ENCODE results near the gene PRPF4. TPM values are rescaled to one million over a fixed set of nuclear protein-coding genes. Genes with fewer than 3 reads are reported as not detected.
A peak's percentile ranks its signal among the peaks of the same experiment; 100 is the strongest.

Gene PRPF4
- total RNA-seq, 4 donors from 2014 or later: 5.9 to 30.2 (median 18.4) TPM

DNA sequence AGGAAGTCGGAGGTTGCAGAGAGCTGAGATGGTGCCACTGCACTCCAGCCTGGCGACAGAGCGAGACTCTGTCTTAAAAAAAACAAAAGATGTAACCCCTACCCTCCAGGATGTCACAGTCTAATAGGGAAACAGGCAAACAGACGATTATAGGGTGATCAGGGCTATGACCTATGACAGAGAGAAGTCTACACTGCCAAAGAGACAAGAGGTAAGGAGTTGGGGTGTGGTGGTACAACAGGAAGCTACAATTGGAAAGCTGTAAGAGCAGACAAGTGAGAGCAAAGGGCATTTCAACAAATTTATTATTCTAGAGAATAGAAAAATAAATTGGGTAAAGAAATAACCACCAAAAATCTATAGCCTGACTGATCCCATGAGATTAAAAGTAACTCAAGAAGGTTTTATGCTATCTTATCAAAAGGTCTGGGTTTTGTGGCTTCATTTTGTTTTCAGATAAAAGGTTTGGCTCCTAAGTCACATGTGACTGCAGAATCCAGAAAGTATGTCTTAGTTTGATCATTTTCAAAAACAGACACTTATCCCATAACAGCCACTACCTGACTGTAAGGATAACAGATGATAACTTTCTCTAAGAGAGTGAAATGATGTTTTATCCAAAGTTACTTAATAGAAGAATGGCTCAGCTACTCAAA is 7.4 kb upstream of the PRPF4 start:
- no peak for TF ChIP-seq CTCF (IDR thresholded peaks at IDR 0.05)
- no peaks in the 10 kb centered on the region for H3K27me3 ChIP-seq
- intact Hi-C loops (cut with DNase I; ENCODE audit: low total_unique reads): no loop called here

GRCh38 chr9:113269355-113269754 is 6.1 kb upstream of the PRPF4 start:
- TF ChIP-seq POLR2A (IDR thresholded peaks at IDR 0.05) (no peak), CTCF (IDR thresholded peaks at IDR 0.05) (no peak)
- no peaks in the 10 kb centered on the region for H3K36me3 ChIP-seq
- no peak overlapping the region for H3K27ac ChIP-seq
- H3K4me1 ChIP-seq: no peaks in the 10 kb centered on the region
- intact Hi-C loops (cut with DNase I; ENCODE audit: low total_unique reads): no loop called here
- H3K9me3 ChIP-seq: no peaks in the 10 kb centered on the region
- H3K4me3 ChIP-seq: no peak overlapping the region
- no peaks in the 10 kb centered on the region for H3K27me3 ChIP-seq
- no peak for DNase-seq

More for the DNA sequence above, 7.4 kb upstream of the PRPF4 start:
- DNase-seq: no peak
- Histone ChIP-seq H3K27ac (no peak overlapping the region), H3K36me3 (no peaks in the 10 kb centered on the region), H3K4me3 (no peak overlapping the region), H3K4me1 (no peaks in the 10 kb centered on the region), H3K9me3 (no peaks in the 10 kb centered on the region)

- H3K27me3 ChIP-seq: no peaks in the 10 kb centered on the region
- H3K4me1 ChIP-seq: no peaks in the 10 kb centered on the region
- H3K4me3 ChIP-seq: no peak overlapping the region
- intact Hi-C loops (cut with DNase I; ENCODE audit: low total_unique reads): loop anchor here (10.0 kb wide), 1 partner anchor 135 kb away; the partner anchor contains the start of gene ALAD
- H3K27ac ChIP-seq: no peak overlapping the region
- no peaks in the 10 kb centered on the region for H3K36me3 ChIP-seq
- no peak for DNase-seq
- TF ChIP-seq POLR2A (IDR thresholded peaks at IDR 0.05) (no peak), CTCF (IDR thresholded peaks at IDR 0.05) (no peak)
- H3K9me3 ChIP-seq: no peaks in the 10 kb centered on the region
Observed at GRCh38 chr9:113269871-113270270, 5.6 kb upstream of the PRPF4 start.

- H3K27me3 ChIP-seq: no peaks in the 10 kb centered on the region
- peak overlapping the region; percentile 82 to 86 for H3K4me3 ChIP-seq
- H3K36me3 ChIP-seq: no peaks in the 10 kb centered on the region
- DNase-seq: no peak
- no peaks in the 10 kb centered on the region for H3K9me3 ChIP-seq
- H3K4me1 ChIP-seq: peaks cover 0 to 4% of the 10 kb centered on the region in 2 donors
- TF ChIP-seq POLR2A (IDR thresholded peaks at IDR 0.05) (no peak), CTCF (IDR thresholded peaks at IDR 0.05) (peak; percentile 50 to 66 (median 60))
- intact Hi-C loops (cut with DNase I; ENCODE audit: low total_unique reads): loop anchor here (10.0 kb wide), 1 partner anchor 130 kb away; the partner anchor contains the start of gene ALAD
- H3K27ac ChIP-seq: peak overlapping the region; percentile 95 to 97
Observed at GRCh38 chr9:113274474-113275156, 843 bp upstream of the PRPF4 start.

DNA sequence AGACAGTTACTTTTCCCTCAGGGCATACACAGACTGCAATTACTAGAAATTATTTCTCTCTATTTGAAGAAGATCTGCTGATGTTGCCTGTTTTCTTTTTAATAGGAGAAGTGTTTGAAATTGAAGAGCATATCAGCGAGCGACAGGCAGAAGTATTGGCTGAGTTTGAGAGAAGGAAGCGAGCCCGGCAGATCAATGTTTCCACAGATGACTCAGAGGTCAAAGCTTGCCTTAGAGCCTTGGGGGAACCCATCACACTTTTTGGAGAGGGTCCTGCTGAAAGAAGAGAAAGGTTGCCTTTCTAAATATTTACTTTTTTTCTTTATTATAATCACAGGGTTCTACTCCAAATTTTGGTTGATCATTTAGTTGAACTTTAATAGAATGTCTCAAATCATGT is 3.4 kb downstream of the PRPF4 start:
- H3K4me1 ChIP-seq: peaks cover 0 to 4% of the 10 kb centered on the region in 2 donors
- no peaks in the 10 kb centered on the region for H3K36me3 ChIP-seq
- no peaks in the 10 kb centered on the region for H3K27me3 ChIP-seq
- DNase-seq: no peak
- TF ChIP-seq CTCF (IDR thresholded peaks at IDR 0.05) (no peak), POLR2A (IDR thresholded peaks at IDR 0.05) (no peak)
- H3K4me3 ChIP-seq: no peak overlapping the region
- no peaks in the 10 kb centered on the region for H3K9me3 ChIP-seq
- H3K27ac ChIP-seq: no peak overlapping the region
- intact Hi-C loops (cut with DNase I; ENCODE audit: low total_unique reads): loop anchor here (10.0 kb wide), 1 partner anchor 126 kb away; the partner anchor contains the start of gene ALAD

All from uterus (tissue), 4 donors.